Measurements from ENCODE around the gene DDIT3.
"Not testable (repeated sequence)": the region's sequence is repeated elsewhere in the genome, so short reads cannot be mapped to it uniquely, and the experiment has no call there.

DDIT3 gene, protein sequence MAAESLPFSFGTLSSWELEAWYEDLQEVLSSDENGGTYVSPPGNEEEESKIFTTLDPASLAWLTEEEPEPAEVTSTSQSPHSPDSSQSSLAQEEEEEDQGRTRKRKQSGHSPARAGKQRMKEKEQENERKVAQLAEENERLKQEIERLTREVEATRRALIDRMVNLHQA

GRCh38 chr12:57520053-57520818 lies at the start of gene DDIT3:
TSS of gene DDIT3 (minus strand) at chr12:57520514. CDS start at chr12:57517406, 3,108 bp downstream.
- DNase-seq, result peak; percentile 97 to 98

- no peak for DNase-seq
Measured at GRCh38 chr12:57569858-57570257, 49.5 kb upstream of the DDIT3 start.

GRCh38 chr12:57568838-57569237 lies 48.5 kb upstream of the DDIT3 start:
- no peak for DNase-seq

DNA sequence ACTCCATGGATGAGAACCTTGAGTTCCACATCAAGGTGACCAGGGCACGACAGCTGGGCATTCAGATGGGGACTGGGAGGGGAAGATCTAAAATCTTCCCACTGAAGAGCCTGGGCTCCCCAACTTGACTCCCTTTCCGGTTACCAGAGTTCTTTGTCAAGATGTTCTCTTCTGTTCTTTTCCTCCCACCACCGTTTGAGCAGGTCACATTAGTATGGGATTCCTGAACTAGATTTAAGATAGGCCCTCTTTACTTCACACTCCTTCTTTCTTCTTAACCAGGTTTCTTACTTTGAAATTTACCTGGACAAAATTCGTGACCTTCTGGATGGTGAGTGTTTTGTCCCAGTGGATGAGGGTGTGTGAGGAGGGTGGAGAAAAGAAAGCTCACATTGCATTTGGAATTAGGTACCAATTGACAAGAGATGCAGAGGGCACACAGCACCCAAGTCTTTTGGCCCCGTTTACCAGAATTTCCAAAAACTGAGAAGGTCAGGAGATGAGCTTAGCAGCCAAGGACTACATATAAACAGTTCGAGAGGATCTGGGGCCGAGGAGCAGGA lies 43.9 kb upstream of the DDIT3 start:
- no peak for DNase-seq

GRCh38 chr12:57563358-57563757 lies 43.0 kb upstream of the DDIT3 start:
- DNase-seq, result no peak

DNA sequence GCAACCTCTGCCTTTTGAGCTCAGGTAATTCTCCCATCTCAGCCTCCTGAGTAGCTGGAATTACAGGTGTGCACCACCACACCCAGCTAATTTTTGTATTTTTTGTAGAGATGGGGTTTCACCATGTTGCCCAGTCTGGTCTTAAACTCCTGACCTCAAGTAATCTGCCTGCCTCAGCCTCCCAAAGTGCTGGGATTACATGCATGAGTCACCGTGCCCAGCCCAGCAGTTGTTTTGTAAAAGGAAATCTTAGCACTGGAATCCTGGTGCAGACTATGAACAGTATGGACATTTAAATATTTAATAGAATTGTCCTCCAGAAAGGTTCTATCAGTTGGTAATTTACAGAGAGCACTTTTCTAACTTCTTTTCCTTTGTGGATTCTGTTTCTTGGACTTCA lies 40.8 kb upstream of the DDIT3 start:
- DNase-seq, result not testable (repeated sequence)

GRCh38 chr12:57560516-57560915 lies 40.2 kb upstream of the DDIT3 start:
- no peak for DNase-seq

- no peak for DNase-seq
Measured at GRCh38 chr12:57558864-57559263, 38.5 kb upstream of the DDIT3 start.

DNA sequence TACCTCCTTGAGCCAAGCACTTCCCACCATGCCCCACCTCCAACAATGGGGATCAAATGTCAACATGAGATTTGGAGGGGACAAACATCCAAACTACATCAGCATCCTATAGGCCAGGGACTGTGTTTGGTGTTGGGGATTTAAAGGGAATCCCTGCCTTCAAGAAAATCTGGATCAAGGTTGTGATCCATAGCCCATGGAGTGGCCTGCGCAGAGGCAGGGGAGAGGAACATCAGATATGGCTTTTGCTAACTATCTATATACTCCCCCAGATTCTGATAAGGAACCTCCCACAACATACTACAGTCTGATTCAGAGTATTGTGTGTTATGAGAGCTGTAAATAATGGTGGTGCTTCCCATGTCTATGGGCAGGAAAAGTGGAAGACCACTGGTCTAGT lies 34.6 kb upstream of the DDIT3 start:
- no peak for DNase-seq

GRCh38 chr12:57554453-57554852 lies 34.1 kb upstream of the DDIT3 start:
- no peak for DNase-seq

DNA sequence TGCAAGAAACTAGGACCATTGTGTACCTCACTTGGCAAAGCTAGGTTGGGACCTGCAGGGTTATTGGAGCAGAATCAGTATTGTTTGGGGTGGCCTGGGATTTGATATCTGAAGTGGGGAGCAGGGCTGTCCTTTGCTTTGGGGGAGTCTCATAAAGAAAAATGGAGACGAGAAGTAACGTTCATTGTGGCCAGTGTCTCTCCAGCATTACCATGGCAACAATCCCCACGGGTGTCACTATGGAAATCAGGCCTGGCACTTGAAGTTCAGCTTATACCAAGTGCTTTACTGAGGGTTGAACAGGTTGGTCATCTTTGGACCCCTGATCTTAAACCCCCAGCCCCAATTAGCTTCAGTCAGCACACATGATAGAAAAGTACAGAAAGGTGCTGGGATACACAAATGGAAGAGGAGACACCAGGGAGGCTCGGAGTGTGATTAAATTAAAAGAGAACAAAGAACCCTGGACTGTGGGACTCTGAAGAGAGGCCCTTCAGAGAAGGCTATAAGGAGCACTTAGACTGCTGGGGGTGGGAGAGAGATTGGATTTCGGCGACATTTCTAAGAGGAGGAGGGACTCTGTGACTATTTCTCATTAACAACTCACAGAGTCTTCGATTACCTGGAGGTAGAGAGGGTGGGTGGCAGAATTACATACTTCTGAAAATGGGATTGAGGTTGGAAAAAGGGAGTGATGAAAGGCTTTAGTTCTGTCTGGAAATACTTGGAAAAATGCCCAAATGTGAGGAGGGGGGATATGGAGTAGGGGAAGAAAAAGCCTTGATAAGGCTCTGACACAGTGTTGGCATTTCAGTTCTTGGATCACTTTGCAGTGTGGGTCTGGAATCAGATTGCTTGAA lies 33.3 kb upstream of the DDIT3 start:
- DNase-seq, result no peak

DNA sequence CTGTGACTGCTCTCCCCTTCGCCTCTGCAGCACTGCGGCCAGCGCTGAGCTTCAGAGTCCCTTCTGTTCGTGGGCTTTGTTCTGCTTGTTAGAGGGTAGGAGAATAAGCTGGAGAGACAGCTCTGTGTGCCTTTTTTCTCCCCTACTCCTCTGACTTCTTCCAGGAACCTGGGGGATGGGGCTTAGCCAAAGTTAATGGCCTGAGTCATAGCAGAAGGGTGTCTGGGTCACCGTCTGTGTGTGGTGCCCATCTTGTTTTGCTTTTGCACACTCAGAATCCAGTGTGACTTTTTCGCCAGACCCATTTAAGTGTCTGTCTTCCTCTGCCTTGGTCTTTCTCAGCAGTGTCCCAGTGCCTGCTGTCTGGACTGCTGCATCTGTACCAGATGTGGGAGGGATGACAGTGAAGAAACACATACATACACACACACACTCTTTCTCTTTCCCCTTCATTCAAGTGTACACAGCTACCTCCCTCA lies 32.6 kb upstream of the DDIT3 start:
- DNase-seq, result no peak

DNA sequence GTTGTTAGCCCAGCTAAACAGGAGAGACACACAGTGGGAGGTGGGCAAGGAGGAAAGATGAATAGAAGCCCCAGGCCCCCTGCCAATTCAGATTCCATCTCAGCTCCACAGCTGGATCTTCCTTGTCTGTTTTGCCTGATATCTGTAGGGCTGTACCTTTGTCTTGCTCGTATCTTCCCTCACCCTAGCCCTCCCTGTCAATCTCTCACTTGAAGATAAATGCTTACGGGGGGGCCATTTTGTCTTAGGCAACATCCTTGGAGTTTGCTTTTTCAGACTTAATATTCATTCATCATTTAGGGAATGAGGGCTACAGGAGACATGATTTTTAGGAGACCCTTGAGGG lies 32.0 kb upstream of the DDIT3 start:
- no peak for DNase-seq

GRCh38 chr12:57551637-57552305 lies 31.5 kb upstream of the DDIT3 start:
- DNase-seq, result no peak

- DNase-seq, result no peak
Measured at GRCh38 chr12:57550641-57551549, 30.6 kb upstream of the DDIT3 start.

DNA sequence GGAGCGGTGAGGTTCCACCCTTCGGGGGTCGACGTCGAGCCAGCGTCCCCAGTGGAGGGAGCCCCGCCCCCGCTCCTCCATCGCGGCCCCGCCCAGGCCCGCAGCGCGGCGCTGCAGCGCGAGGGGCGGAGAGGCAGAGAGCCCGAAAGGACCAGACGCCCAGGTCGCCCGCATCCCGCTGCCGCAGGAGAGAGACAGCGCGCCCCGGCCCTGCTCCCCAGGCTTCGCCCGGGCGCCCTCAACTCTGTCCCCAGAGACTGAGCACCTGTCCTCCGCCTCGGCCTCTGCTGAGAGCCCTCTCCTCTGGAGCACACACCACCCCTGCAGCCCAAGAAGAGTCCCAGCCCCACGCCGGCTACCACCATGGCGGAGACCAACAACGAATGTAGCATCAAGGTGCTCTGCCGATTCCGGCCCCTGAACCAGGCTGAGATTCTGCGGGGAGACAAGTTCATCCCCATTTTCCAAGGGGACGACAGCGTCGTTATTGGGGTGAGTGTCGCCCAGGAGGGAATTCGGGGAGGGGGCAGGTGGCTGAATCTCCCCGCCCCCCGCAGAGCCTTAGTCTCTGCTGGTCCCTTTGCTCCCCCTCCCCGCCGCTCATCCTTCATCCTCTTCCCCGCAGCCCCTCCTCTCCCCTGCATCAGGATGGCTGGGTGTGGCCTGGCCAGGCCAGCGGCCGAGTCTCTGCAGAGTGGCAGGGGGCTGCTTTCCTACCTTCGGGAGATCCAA lies 29.8 kb upstream of the DDIT3 start, which contains the start of gene KIF5A:
Gene KIF5A (plus strand): TSS at position 136 of the 732 bp plus-strand sequence. CDS start 228 bp downstream, at position 364.
- peak; percentile 48 to 55 for DNase-seq

DNA sequence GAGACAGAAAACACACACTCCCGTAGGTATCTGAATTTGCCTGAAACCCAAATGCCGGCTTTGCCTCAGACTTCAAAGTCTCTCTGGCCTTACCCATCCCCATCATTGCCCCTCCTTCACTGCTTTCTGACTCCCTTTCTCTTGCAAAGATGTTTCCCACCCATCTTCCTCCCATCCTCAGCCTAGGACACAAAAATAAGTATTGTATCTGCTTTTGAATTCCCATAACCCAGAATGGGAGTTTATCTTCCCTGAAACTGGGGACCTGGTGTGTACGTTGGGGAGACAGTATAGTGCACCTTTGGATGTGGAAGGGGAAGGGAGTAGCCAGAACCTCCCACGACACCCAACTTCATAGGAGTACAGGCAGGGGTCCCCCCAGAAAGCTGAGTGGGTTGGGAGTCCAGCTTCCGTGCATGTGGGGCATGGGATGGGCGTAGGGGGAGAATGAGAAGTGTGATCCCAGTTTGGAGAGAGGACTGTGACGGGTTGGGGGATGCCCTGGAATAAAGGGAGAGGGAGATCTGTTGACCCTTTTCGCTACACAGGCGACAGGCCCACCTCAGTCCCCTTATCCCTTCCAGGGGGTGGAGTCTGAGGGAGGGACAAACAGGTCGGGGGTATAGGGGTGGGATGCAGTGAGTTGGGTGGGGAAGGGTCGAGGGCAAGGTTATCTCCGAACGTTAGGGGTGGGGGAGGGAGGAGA lies 29.0 kb upstream of the DDIT3 start:
- no peak for DNase-seq

DNA sequence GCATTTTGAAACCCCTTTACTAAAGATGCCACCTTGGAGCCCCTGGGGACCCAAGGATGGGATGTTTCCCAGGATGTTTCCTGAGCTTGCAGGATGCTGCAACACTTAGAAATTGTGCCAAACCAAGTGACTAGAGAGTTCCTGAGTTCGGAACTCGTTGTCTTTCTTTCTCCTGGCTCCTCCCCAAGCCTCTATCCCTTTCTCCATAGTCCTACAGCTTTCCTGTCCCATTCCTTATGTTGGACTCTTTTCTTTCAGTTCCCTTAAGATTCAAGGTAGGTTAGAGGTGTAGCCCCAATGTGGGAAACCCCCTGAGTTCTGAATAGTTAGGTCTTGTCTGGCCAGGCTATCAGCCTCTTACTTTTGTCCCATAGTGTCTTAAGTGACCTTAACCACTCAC lies 28.2 kb upstream of the DDIT3 start:
- DNase-seq, result no peak

GRCh38 chr12:57548013-57548315 lies 27.6 kb upstream of the DDIT3 start:
- DNase-seq, result no peak

DNA sequence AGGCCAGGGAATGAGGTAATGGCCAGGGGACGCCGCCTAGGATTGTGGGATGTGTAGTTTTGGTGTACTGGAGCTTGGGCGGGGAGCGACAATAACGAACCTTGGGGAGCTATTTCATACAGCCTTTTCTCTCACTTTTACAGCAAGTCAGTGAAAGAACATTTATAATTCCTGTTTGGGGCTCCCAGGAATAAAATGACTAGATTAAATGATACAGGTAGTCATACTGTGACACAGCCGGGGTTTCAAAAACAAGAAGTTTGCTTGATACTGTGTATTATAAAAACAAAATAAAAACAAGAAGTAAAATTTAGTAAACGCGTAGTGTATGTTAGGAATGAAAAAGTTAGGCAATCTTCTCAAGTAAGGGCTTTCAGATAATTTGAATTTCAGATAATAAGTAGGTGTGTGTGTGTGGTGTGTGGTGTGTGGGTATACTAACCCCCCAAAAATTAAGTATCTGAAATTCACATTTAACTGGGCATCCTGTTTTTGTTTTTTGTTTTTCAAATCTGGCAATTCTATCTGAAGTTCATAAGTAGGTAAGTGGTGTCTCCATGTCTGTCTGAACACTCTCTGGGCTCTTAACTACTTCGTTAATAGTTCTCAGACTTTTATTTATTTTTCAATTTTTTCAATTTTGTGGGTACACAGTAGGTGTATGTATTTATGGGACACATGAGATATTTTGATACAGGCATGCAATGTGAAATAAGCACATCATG lies 27.1 kb upstream of the DDIT3 start:
- no peak for DNase-seq

Data from NCI-H2081 (cell line).